Left renal cortex interstitium (tissue), 4 donors: ENCODE data around the gene DCLK1. TPM values are rescaled to one million over a fixed set of nuclear protein-coding genes. Genes with fewer than 3 reads are reported as not detected.
"Not testable (repeated sequence)": the region's sequence is repeated elsewhere in the genome, so short reads cannot be mapped to it uniquely, and the experiment has no call there.

ENCODE experiments used
- DNase-seq, 4 donors: peaks; one replicate each; pipeline ENCODE4 v3.0.0-alpha.2; 2013; ENCODE audit warnings: low read depth in 4 of 4, low spot score in 2 of 4, missing footprints in 1 of 4
- polyA plus RNA-seq, 4 donors: library from polyadenylated mRNA; unstranded; fragments of 120-200 nt; gene quantifications; one replicate each; pipeline ENCODE4 v1.2.1, GENCODE V29; 2013; ENCODE audit not compliant: insufficient read length in 4 of 4

The DCLK1 gene
- polyA plus RNA-seq, 4 donors: 4.9 to 7.1 (median 6.1) TPM

DNA sequence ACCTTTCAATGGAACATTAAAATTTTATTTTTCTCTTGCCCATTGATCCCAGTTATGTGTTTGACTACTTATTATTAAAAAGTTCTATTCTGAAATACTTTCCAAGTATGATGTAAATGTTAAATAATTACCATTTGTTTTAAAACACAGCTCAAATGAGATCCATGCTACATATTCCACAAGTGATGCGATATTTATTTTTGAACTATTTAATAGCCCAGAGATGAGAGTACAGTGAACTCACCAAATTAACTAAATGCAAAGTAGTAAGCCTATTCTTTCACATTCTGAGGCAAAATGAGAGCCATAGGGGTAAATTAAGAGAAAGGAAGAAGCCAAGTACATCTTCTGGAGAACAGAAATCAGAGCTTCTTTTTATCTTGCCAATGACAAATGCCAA, 1.2 kb upstream of the DCLK1 start:
- DNase-seq: no peak

- DNase-seq: no peak
These were observed 732 bp upstream of the DCLK1 start for GRCh38 chr13:36131931-36132297.

- peak in 1 of 4 donors; percentile 12 for DNase-seq
These were observed 495 bp downstream of the DCLK1 start for GRCh38 chr13:36130552-36131221.

- DNase-seq: no peak
These were observed 1.0 kb downstream of the DCLK1 start for GRCh38 chr13:36130193-36130551.

- DNase-seq: no peak
These were observed 1.6 kb downstream of the DCLK1 start for GRCh38 chr13:36129539-36129938.

- no peak for DNase-seq
These were observed 4.7 kb downstream of the DCLK1 start for GRCh38 chr13:36126491-36126890.

GRCh38 chr13:36125841-36126240, 5.3 kb downstream of the DCLK1 start:
- DNase-seq: no peak

GRCh38 chr13:36124236-36124822, 6.9 kb downstream of the DCLK1 start:
- no peak for DNase-seq

- DNase-seq: no peak
These were observed 15.9 kb downstream of the DCLK1 start for GRCh38 chr13:36115306-36115705.

- no peak for DNase-seq
These were observed 16.9 kb downstream of the DCLK1 start for GRCh38 chr13:36114233-36114632.

DNA sequence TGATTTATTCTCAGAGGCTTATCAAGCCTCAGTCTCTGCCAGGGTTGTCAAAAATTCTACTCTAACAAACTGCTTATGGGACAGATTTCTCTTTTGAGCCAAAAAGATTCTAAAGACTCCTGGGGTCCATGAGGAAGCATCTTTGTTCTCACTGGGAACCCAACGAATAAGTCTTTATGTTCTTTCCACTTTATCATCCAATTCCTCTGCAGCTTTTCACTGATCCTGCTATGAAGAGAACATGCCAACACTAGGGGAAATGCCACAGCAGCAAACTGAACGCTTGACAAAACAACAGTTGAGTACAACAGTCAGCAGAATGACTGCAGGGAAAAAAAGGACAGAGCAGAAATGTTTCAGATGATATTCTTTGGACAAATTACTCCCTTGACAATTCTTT, 22.2 kb downstream of the DCLK1 start:
- DNase-seq: no peak

- DNase-seq: no peak
These were observed 22.8 kb downstream of the DCLK1 start for GRCh38 chr13:36108342-36108741.

DNA sequence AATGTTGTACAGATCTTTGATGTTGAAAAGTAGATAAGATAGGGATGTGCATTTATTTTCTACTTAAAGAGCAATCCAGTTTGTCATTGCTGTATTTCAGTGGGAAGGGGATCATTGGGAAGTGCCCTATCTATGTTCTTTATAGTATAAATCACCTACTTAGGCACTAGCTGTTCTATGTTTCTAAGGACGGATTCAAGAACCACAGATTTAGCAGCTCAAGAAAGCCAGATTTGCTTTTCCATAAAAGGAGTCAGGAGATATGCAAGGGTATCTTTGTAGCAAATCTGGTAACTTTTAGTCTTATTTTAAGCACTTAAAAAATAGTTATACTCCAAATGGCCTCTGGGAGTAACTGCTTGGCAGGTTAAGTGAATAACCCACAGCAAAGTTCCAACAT, 23.7 kb downstream of the DCLK1 start:
- DNase-seq: no peak

DNA sequence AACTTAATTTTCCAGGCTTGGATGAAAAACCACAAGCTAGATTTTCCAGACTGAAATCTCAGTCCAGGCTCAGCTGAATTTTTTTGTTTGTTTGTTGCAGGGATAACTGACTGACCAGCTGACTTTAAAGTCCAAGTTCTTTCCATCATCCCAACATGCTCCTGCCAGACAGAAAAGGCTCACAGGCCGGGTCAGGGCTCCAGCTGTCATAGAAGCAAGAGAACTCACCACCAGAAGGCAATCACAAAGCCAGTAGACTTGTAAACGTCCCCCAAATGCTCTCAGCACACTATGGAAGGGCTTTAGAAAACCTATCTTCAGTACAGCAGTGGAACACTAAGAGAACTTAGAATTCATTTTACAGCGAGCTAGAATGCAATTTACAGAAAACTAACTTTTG, 25.5 kb downstream of the DCLK1 start:
- DNase-seq: no peak

- DNase-seq: no peak
These were observed 28.5 kb downstream of the DCLK1 start for GRCh38 chr13:36102721-36103120.

DNA sequence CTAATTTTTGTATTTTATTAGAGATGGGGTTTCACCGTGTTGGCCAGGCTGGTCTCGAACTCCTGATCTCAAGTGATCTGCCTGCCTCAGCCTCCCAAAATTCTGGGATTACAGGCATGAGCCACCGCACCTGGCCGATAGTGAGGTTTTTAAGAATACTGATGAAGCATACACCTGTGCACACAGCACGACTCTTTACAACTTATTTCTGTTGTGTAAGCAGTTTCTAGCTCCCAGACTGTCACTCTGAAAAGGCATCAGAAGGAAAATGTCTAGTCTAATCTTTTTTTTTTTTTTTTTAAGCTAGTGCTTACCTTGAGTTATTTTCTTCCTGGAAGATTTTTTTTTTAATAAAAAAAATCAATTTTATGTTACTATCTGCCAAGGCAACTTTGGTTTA, 29.3 kb downstream of the DCLK1 start:
- not testable (repeated sequence) for DNase-seq

- DNase-seq: no peak
These were observed 30.0 kb downstream of the DCLK1 start for GRCh38 chr13:36101157-36101556.

GRCh38 chr13:36098080-36098479, 33.1 kb downstream of the DCLK1 start:
- DNase-seq: no peak

DNA sequence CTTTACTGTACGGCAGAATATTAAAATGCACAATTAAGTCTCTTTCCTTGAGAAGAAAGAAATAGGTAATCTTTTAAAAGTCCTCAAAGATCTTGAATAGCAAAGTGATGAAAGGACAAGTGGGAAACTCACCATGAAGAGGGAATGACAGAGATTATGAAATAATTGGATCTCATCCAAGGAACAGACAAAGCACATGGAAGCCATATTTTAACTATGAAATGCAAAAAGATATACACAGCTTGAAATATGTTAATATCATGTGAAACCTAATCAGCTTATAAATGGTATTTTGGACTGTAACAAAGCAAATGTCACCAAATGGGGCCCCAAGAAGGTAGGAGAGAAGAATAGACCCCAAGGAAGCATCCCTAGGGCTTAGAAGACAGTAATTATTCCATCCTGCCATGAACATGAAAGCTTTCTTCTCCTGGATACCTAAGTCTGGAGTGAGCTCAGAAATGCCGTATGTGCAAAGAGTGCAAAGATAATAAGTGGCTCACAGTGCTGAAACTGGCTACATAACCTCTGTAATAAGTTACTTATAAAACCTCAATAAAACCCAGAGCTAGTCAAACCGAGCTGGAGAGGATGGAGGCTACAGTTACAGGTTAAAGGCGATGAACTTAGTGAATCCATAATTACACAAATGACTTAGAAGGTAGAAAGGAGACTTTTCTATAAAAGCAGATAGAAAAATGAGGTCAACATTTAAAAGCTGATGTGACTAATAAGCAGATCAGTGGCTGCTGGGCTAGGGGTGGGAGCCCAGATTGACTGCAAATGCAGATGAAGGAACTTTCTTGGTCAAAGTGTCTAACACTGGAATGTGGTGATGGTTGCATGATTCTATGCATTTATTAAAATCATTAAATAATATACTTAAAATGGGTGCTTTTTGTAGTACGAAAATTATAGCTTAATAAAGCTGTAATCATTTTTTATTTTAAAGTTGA, 34.4 kb downstream of the DCLK1 start:
- DNase-seq: no peak

DNA sequence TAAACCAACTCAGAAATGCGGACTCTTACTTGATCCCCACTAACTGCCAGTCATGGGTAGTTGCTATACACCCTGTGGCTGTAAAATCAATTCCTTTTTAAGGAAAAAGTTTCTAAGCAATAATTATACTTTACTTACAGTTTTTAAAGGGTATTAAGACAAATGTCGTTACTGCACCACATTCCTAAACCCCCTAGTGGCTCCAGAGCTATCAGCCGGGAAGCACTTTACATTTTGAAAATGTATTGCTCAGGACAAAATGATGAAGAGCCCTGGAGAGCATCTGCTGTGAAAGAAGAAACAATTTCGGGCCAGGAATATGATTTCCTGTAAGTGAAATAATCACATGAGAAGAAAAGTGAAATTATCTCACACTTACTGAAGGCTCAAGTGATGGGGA, 36.7 kb downstream of the DCLK1 start:
- no peak for DNase-seq

DNA sequence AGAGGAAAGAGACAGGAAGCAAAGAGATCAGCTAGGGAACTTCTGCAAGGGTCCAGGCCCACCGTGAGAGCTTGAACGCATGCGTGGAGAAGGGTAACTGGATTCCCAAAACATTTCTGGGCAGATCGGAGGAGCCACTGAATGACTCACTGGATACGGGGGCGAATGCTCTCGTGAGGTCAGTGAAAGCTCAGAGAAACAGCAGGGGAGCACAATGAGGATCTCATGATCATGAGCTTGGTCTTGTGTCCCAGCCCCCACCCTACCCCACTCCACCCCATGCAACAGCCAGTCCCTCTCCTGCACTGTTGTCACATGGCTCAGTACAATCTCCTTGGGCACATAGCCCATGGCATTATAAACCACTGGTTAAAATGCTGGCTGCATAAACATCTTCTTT, 40.6 kb downstream of the DCLK1 start:
- no peak for DNase-seq
